LNCaP clone FGC (cell line): ENCODE results near the gene RGS6.

Source experiments
- DNase-seq: peaks from one replicate; pipeline ENCODE4 v3.0.0-alpha.2; 2011; ENCODE audit warnings: low read depth
- H3K4me3 ChIP-seq: 2 replicates; pipeline ENCODE4 v1.5.1; 2011; ENCODE audit warnings: mild to moderate bottlenecking, low read depth, low read length, control low read depth
- TF ChIP-seq, protein P1 (sequence below): IDR thresholded peaks from 2 replicates; pipeline ENCODE4 v1.5.1; 2012; ENCODE audit warnings: mild to moderate bottlenecking; ENCODE audit not compliant: control insufficient read depth, insufficient read depth; ENCODE audit errors: extremely low read depth

Gene RGS6

DNA sequence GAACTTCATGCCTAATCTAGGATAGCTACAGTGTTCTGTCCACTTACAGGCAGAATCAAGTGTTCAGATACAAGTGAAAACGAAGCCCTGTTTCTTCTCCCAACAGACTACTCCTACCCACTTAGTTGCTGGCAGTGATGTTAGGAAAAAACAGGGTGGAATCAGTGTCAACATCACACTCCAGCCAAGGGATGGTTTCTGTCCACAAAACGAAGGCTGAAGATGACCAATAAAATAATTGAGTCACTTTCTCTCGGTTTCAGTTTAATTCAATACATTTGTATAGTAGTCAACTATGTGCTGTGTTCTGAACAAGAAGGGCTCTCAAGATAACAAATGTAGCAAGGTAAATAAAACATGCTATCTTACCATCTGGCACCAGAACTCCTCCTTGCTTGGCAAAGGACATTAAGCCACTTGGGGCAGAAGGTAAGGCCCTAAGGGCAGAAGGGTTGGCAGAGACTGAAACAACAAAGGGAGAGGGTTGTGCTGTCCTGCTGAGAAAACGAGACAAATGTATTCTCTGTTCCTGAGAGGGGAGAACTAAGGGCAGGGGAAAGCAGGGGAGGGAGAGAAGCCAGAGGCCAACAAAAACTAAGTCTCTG lies 568.1 kb downstream of the RGS6 start:
- TF ChIP-seq, protein P1, sequence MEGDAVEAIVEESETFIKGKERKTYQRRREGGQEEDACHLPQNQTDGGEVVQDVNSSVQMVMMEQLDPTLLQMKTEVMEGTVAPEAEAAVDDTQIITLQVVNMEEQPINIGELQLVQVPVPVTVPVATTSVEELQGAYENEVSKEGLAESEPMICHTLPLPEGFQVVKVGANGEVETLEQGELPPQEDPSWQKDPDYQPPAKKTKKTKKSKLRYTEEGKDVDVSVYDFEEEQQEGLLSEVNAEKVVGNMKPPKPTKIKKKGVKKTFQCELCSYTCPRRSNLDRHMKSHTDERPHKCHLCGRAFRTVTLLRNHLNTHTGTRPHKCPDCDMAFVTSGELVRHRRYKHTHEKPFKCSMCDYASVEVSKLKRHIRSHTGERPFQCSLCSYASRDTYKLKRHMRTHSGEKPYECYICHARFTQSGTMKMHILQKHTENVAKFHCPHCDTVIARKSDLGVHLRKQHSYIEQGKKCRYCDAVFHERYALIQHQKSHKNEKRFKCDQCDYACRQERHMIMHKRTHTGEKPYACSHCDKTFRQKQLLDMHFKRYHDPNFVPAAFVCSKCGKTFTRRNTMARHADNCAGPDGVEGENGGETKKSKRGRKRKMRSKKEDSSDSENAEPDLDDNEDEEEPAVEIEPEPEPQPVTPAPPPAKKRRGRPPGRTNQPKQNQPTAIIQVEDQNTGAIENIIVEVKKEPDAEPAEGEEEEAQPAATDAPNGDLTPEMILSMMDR, result no peak
- H3K4me3 ChIP-seq, result no peak overlapping the region
- peak; percentile 80 for DNase-seq

DNA sequence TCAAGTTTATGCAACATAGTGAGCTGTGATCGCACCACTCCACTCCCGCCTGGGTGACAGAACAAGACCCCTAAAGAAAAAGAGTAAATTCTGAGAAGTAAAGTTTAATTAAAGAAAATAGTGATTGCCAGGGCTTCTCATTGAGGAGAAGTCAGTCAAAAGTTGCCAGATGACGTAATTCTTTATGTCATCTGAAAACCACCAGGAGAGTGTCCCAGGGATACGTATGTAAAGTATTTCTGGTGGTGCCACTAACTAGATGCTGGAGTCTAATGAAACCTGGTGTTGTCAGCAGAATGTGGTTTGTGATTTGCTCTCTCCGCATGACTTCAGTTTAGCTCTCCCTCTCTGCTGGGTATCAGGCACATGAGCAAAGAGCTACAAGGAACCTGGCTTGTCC lies 569.2 kb downstream of the RGS6 start:
- TF ChIP-seq, protein P1, result no peak
- H3K4me3 ChIP-seq, result no peak overlapping the region
- DNase-seq, result no peak

DNA sequence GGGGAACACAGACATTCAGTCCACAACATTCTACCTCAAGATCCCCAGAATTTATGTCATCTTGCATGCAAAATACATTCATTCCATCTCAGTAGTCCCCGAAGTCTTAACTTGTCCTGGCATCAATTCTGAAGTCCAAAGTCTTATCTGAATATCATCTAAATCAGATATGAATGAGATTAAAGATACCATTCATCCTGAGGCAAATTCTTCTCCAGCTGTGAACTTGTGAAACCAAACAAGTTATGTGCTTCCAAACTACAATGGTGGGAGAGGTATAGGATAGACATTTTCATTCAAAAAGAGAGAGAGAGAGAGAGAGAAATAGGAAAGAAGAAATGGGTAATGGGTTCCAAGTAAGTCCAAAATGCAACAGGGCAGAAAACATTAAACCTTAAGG lies 571.0 kb downstream of the RGS6 start:
- H3K4me3 ChIP-seq, result no peak overlapping the region
- TF ChIP-seq, protein P1, result no peak

DNA sequence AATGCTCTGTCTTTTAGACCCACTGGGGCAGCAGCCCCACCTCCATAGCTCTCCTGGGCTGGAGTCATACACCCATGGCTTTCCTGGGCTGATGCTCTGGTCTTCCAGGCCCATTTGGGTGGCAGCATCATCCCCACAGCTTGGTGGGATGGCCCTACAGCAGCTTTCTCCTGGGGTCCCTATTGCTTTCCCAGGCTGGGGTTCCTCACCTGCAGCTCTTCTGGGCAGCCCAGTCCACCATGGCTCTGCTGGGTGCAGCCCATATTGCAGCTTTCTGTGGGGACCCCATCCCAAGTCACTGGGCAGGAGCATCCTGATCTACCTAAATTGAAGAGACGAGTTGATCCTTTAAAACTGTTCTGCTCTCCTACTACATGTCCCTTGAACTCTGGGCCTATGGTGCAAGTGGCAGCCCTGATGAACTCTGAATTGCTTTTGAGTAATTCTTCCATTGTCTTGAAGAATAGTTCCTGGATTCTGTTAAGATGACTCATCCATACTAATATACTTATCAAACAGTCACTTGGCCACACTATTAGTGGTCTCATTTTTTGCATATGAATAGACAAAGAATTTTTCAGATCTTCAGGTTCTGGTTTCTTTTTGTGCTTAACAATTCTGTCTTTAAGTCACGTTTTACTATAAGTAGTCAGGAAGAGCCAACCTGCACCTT lies 571.6 kb downstream of the RGS6 start:
- TF ChIP-seq, protein P1, result no peak
- DNase-seq, result no peak

More for the DNA sequence above, 571.0 kb downstream of the RGS6 start:
- no peak for DNase-seq

DNA sequence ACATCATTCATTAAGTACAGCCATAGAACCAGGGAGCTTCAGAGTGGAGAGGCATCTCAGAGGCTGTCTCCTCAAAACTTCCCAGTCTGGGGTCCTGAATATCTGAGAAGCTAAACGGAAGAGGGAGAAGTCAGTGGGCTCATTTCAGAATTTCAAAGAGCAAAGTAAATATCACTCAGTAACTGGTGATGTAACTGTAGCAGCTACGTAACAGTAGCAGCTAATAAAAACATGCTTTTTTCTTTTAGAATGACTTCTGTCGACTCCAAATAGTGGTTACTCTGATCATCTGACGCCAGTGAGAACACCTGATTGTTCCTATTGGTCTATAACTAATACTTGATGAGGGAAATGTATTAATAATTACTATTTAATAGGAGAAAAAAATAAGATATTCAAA lies 578.3 kb downstream of the RGS6 start:
- no peak overlapping the region for H3K4me3 ChIP-seq
- no peak for DNase-seq
- TF ChIP-seq, protein P1, result no peak

More for the DNA sequence above, 571.6 kb downstream of the RGS6 start:
- H3K4me3 ChIP-seq, result no peak overlapping the region

DNA sequence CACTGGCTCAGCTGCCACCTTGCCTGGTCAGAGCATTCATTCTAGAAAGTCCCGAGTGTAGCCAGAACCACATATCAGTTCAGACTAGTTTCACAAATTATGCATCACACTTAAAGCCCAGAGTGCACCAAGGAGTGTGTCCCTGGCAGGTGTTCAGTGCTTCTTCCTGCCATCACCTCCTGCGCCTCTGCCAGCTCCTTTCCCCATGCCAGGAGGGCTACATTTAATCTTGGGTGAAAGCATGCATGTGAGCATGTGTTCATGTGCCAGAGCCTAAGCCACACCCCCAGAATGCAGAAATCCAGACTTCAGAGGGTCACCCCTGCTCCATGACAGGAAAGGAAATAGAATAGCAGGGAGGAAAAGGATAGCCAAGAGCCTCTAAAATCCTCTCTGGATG lies 580.1 kb downstream of the RGS6 start:
- no peak for DNase-seq
- H3K4me3 ChIP-seq, result no peak overlapping the region
- TF ChIP-seq, protein P1, result no peak
